Peyer's patch (tissue), 4 donors: Measurements from ENCODE around the gene GAA.

Source experiments
- CTCF ChIP-seq, 6 experiments: fragments of 450-650 bp in 4 of 6; fragments of 200-600 bp in 2 of 6; sonication (generic) in 1 of 6; IDR thresholded peaks; one replicate each; pipeline ENCODE4 v1.5.1; 2017 to 2019; ENCODE audit warnings: antibody characterized with exemption in 6 of 6, mild to moderate bottlenecking in 3 of 6, moderate library complexity in 1 of 6
- POLR2A ChIP-seq, 2 donors: fragments of 450-650 bp; IDR thresholded peaks; one replicate each; pipeline ENCODE4 v1.5.1; 2017; ENCODE audit warnings: antibody characterized with exemption in 2 of 2, mild to moderate bottlenecking in 2 of 2, moderate library complexity in 2 of 2

- TF ChIP-seq CTCF (IDR thresholded peaks at IDR 0.05): no peak
- TF ChIP-seq POLR2A (IDR thresholded peaks at IDR 0.05): no peak
These were observed 32.8 kb upstream of the GAA start for GRCh38 chr17:80068301-80069222.
